Stromal cell of bone marrow (primary cell): ENCODE measurements around the gene NFIB.
A peak's percentile ranks its signal among the peaks of the same experiment; 100 is the strongest.

ENCODE experiments used
- DNase-seq: peaks from one replicate; pipeline ENCODE4 v3.0.0-alpha.2; 2012; ENCODE audit warnings: low read depth

The NFIB gene

GRCh38 chr9:14185016-14185415 is 128.9 kb downstream of the NFIB start:
- no peak for DNase-seq

DNA sequence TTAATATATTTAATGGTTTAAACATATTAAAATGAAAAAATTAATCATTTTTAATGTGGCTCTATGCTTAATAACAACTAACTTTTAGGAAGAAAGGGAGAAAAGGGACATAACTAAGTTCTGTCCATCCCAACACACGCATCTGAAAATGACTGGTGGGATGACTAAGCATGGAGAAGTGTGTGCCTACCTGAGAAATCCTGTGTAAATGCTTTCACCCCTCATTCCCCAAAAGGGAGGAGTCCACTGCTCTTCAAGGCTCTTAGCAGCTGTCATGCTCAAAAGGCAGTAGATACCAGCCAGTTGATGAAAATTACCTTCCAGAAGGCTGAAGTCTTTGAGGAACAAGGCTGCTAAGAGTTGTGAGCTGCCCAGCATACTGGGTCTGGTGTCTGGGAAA is 130.9 kb downstream of the NFIB start:
- no peak for DNase-seq

DNA sequence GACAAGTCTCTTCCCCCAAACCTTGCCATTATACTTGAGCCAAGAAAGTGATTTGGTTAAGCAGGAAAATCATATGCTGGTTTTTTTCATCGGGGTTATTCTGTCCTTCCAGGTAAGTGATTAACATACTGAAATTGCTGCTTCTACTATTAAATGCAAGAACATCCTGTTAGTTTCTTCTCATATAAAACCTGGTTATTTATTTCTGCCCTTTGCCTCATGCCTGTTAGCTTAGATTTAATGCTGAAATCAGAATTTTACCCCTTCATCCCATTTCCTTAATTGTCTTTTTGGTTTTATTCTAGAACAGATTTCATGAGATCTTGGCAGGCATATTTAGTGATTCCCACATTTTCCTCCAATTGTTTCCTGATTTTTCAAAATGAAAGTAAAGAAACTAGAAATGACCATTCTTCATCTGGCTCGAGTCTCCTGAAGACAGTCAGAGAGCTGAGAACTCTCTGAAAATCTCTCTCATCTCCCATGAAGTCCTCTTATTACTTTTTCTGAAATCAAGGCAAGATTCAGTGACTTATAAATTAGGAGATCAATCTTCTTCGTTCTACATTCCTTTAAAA is 132.9 kb downstream of the NFIB start:
- DNase-seq: no peak

- no peak for DNase-seq
These were observed 133.6 kb downstream of the NFIB start for GRCh38 chr9:14180093-14180959.

GRCh38 chr9:14179449-14179848 is 134.5 kb downstream of the NFIB start:
- no peak for DNase-seq

DNA sequence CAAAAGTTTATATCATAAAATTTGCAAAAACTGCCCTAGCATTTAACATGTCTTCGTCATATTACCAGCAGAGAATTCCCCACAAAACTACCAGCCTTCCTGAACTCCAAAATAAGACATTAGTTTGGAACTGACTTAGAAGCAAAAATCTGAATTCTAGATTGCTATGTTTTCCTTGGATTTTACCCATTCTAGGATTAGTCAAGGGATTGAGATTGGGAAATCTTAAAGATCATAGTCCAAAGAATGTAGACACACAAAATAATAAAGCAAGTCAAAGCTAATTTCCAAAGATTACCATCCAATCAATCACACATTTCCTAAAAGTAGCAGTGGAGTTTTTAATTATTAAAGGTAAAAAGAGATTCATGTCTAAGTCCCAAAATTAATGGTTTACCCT is 138.2 kb downstream of the NFIB start:
- DNase-seq: no peak

DNA sequence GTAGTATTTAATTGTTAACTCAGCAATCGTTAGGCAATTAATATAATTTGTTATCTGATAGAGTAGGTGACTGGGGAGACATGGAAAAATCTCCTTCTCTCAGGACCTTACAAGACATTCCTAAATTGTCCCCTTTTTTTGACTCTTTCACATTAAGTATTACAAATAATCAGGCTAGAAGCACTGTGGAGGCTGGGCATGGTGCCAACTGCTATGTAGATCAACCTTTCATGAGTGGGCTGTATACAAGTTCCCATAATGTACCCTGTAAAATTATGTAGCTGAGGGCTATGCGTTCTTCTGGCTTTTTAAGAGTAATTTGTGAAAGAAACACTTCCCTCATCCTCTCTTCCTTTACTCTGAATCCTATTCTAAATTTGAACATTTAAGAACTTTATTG is 140.2 kb downstream of the NFIB start:
- no peak for DNase-seq

GRCh38 chr9:14170973-14171596 is 142.9 kb downstream of the NFIB start:
- DNase-seq: no peak

DNA sequence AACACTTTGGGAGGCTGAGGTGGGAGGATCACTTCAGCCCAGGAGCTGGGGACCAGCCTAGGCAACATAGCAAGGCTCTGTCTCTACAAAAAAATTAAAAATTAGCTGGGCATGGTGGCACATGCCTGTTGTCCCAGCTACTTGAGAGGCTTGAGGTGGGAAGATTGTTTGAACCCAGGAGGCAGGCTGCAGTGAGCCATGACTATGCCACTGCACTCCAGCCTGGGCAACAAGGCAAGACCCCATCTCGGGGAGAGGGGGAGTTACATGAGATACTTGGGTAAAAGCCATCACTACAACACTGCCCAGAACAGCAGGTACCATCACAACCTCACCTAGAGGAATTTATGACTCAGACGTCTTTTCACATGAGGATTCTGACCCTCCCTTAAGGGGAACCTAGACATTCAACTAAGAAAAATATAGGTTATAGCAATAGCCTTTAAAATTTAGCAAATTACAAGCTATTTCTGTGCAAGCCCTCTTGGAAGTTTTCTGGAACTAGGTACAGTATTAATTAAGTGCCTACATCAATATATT is 143.5 kb downstream of the NFIB start:
- no peak for DNase-seq

DNA sequence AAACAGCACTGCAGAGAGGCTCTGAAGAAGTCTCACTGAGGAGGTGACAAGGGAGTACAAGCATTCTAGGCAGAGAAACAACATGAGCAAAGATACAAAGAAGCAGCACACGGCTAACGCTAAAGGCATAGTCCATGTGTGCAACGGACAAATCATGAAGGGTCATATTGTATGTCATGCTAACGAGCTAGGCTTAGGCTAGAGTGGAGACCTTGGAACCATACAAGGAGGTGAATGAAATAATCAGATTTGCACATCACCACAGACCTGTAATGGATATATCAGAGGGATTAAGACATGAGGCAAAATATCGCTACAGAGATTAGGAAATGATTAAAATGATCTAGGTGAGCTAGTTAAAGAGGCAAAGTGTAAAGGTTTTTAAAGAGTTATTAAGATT is 145.6 kb downstream of the NFIB start:
- DNase-seq: no peak

DNA sequence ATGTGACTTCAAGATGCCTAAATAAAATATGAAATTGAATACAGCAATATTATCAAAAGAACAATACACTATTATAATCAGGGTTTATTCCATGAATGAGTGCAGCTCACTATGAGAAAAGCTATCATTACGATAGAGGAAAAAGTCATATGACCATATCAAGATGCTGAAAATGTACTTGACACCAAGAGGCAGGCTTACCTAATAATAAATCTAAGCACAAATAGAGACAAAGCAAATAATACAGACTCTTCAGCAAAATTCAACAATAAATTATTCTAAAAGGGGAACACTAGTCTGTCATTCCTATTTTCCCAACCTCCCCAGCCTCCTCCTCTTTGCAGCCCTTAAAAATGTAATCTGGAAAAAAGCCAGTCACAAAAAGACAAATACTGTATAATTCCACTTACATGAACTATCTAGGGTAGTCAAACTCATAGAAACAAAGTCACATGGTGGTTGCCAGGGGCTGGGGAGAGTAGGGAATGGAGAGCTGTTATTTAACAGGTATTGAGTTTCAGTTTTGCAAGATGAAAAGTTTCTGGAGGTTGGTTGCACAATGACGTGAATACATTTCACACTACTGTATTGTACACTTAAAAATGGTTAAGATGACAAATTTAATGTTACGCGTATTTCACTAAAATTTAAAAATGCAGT is 148.4 kb downstream of the NFIB start:
- no peak for DNase-seq

DNA sequence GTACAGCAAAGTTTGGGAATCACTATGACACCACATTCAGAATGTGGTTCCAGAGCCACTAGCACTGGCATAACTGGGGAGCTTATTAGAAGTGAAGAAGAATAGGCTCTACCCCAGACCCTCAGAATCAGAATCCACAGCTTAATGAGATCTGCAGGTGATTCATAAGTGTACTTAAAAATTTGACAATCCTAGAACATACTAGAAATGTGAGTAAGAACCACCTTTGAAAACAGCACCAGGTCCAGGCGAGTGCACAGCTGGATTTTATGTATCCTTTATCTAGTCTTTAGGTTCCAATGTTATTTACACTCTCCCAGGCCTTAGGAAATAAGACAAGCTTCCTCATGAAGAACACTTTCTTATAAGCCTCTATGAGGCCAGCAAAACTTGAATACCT is 149.0 kb downstream of the NFIB start:
- DNase-seq: no peak

DNA sequence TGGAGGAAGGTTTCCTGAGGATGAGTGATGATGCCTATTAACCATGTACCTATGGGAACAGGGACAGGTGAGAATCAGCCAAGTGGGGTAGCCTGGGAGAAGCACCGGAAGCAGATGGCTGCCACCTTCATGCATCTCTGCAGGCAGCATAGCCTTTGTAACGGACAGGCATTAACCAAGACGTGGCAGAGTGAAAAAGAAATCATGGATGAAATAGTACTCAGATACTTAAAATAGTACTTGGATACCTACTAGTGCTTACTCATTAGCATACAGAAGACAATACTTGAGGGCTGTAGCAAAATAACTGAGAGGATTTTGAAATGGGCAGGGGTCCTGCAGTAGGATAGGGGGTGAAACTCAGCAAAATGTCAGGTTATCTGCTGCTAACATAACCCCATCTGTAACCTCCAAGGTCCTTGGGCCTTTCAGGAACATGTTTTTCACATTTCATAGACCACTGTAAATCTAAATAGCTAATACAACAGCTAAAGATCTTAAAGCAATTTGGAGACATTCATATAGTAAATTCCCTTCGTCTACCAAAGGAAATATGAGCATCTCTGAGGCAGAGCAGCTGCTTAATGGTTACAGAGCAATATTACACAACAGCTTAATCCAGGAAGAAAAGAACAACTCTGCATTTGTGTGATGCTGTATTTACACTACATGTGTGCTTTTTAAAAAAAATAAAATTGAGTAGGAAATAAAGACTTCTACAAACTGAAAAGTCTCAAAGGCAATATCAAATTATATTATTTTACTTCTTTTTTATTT is 154.3 kb downstream of the NFIB start:
- no peak for DNase-seq

DNA sequence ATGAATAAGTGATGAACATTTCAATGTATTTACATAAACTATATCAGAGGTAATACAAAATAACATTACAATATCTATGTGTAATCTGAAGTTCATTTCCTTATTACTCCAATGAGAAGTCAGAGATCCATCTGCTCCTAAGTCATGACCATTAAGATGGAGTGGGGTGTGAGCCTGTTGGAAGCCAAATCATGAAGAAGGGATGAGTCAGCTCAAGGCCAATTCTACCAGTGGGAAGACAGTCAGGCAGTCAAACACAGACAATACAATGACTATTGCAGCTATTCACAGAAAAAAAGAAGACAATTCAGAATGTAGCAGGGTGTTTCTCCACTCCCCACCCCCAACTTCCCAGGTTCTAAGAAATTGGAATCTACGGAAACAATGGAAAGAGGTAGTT is 155.0 kb downstream of the NFIB start:
- peak; percentile 63 for DNase-seq

DNA sequence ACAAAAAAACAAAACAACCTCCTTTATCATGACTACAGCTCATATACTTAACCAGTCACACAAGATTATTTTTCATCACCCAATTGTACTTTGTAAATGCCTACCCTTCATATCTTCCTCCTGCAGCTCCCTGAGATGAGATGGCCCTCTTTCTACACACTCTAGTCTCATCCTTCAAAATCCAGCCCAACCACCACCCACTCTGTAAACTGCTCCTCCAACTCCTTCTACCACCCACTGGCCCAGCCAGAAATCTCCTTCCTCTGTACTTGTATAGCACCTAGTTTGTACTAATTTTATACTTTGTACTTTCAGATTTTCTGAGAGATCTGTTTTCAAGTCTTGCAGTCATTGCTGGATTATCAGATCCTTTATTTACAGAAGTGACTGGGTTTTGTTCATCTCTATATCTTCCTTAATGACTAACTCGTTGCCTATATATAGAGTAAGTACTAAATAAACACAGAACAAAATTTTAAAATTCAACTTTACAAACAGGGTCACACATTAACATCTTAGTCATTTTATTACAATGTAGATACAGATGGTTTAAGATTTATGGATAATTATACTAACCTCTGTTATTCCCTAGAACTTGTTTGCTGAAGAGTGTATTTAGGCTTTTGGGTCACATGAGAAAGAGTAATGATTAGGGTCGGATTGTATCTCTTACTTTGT is 155.7 kb downstream of the NFIB start:
- DNase-seq: no peak

DNA sequence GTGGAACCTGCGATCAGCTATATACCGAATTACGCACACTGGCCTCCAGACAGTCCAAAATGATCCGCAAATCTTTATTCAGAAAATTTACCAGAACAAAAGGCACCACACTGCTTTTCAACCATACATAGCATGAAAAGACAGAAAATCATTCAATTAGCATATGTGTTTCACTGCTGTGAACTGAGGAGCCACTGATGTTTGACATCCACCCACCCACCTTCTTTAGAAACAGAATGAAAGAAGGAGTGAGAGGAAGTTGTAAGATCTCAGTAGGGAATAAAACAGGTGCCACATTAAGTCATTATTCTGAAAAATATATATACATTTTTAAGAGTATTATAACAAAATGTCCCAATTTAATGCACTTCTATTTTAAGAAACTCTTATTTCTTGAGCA is 156.8 kb downstream of the NFIB start:
- DNase-seq: no peak

GRCh38 chr9:14156046-14156445 is 157.9 kb downstream of the NFIB start:
- DNase-seq: no peak

- no peak for DNase-seq
These were observed 158.7 kb downstream of the NFIB start for GRCh38 chr9:14155237-14155636.

DNA sequence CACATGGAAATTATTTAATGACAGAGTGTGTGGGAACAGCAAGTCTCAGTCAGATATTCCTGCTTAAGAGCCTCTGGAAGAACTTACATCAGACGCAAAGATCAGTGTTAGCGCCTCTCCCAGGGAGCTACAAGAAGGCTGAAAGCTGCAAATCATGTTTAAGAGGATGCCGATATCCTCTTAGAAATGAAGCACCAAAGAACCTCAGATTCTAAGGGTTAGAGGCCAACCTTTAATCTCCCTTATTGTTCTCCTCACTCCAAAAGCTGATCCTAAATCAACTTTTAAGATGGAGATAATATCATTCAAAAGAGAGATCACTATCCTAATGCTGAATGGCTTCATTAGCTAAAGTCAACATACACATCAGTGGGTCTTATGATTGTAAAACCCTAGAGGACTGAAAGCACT is 160.6 kb downstream of the NFIB start:
- no peak for DNase-seq

DNA sequence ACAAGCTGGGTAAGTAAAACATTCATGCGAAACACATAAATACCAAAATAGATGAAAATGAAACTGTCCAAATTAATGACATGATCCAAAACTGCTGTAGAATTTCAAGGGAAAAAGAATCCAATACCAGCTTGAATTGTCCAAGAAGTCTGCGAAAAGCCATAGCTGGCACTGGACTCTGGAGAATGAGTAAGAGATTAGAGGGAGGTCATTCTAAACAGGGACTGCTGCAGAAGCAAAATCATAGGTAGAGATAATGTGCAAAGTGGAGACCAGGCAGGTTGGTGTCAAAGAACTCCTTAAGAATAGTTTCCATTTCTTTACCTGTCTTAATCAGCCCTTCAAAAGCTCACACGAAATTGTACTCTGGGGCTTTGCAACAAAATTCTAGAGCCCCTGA is 162.5 kb downstream of the NFIB start:
- no peak for DNase-seq

GRCh38 chr9:14148501-14149103 is 165.3 kb downstream of the NFIB start:
- DNase-seq: no peak
